HG03558 (cell line): Measurements from ENCODE around the gene TMCC1.
"Not testable (repeated sequence)": the region's sequence is repeated elsewhere in the genome, so short reads cannot be mapped to it uniquely, and the experiment has no call there.

ENCODE experiments used
- ATAC-seq: cut with Tn5 transposase; IDR thresholded peaks from one replicate; pipeline ENCODE4 v1.9.1; 2021; ENCODE audit warnings: moderate number of reproducible peaks; ENCODE audit not compliant: unreplicated experiment; ENCODE audit errors: extremely low read depth

Gene TMCC1

GRCh38 chr3:129837065-129837642, 56.4 kb downstream of the TMCC1 start:
- ATAC-seq, result no peak

GRCh38 chr3:129836381-129837064, 57.0 kb downstream of the TMCC1 start:
- ATAC-seq, result no peak

- ATAC-seq, result no peak
These were observed 58.3 kb downstream of the TMCC1 start for GRCh38 chr3:129835198-129835597.

- no peak for ATAC-seq
These were observed 58.9 kb downstream of the TMCC1 start for GRCh38 chr3:129834580-129834979.

GRCh38 chr3:129831942-129832341, 61.6 kb downstream of the TMCC1 start:
- not testable (repeated sequence) for ATAC-seq

GRCh38 chr3:129831503-129831902, 62.0 kb downstream of the TMCC1 start:
- ATAC-seq, result no peak

- no peak for ATAC-seq
These were observed 63.9 kb downstream of the TMCC1 start for GRCh38 chr3:129829640-129830039.

- no peak for ATAC-seq
These were observed 65.7 kb downstream of the TMCC1 start for GRCh38 chr3:129827765-129828164.

GRCh38 chr3:129824926-129825541, 68.5 kb downstream of the TMCC1 start:
- ATAC-seq, result no peak

GRCh38 chr3:129822679-129823078, 70.8 kb downstream of the TMCC1 start:
- no peak for ATAC-seq

- ATAC-seq, result no peak
These were observed 71.3 kb downstream of the TMCC1 start for GRCh38 chr3:129822241-129822640.

- ATAC-seq, result no peak
These were observed 72.9 kb downstream of the TMCC1 start for GRCh38 chr3:129820587-129820986.

- no peak for ATAC-seq
These were observed 80.9 kb downstream of the TMCC1 start for GRCh38 chr3:129812589-129812988.

GRCh38 chr3:129809297-129809696, 84.2 kb downstream of the TMCC1 start:
- no peak for ATAC-seq

GRCh38 chr3:129796146-129796545, 97.4 kb downstream of the TMCC1 start:
- no peak for ATAC-seq

GRCh38 chr3:129795186-129796010, 98.1 kb downstream of the TMCC1 start:
- no peak for ATAC-seq

GRCh38 chr3:129794311-129795185, 99.0 kb downstream of the TMCC1 start:
- ATAC-seq, result no peak

GRCh38 chr3:129793942-129794310, 99.6 kb downstream of the TMCC1 start:
- ATAC-seq, result no peak

- ATAC-seq, result no peak
These were observed 100.2 kb downstream of the TMCC1 start for GRCh38 chr3:129793319-129793718.

GRCh38 chr3:129783470-129783869, 110.0 kb downstream of the TMCC1 start:
- no peak for ATAC-seq
